HepG2 (cell line): ENCODE results near the gene THSD8. TPM values are rescaled to one million over a fixed set of nuclear protein-coding genes. Genes with fewer than 3 reads are reported as not detected.
A peak's percentile ranks its signal among the peaks of the same experiment; 100 is the strongest.

ENCODE experiments used
- ATAC-seq: fragments of 200-7000 bp; cut with Tn5 transposase; 3 replicates; pipeline ENCODE4 v1.9.1; 2020; ENCODE audit warnings: mild to moderate bottlenecking, moderate library complexity
- BruUV-seq: library from RNA; stranded (reverse); fragments of 400-500 nt; replicated peaks from 2 replicates; lab custom pipeline; 2021; lab: Mats Ljungman, UMichigan
- CTCF ChIA-PET: fragments of 300-600 bp; formaldehyde crosslinking; extraction: SDS; loops from one replicate; lab custom pipeline; 2021; ENCODE audit warnings: low total read pairs, inconsistent platforms, low intra/inter-chr PET ratio; lab: Yijun Ruan, JAX
- POLR2A ChIA-PET: fragments of 350-600 bp; sonication (Branson Sonifier 250); formaldehyde crosslinking; loops from one replicate; lab custom pipeline; 2020; ENCODE audit warnings: antibody characterized with exemption, inconsistent platforms; lab: Yijun Ruan, JAX
- DNase-seq: peaks from one replicate; pipeline ENCODE4 v3.0.0-alpha.2; 2015; ENCODE audit warnings: low spot score
- FAIRE-seq: peaks from 3 replicates; lab custom pipeline; 2011; peaks lifted over from hg19 to GRCh38; lab: Jason Lieb, UNC
- H2AFZ ChIP-seq: one replicate; pipeline ENCODE4 v1.6.1; 2011; ENCODE audit warnings: low read length, inconsistent platforms
- H3K27ac ChIP-seq: fragments of 300-600 bp; 3 replicates; pipeline ENCODE4 v1.8.0; 2011; ENCODE audit warnings: mixed run types, mild to moderate bottlenecking, mixed read lengths, low read length, inconsistent platforms; ENCODE audit not compliant: insufficient read depth; ENCODE audit errors: extremely low read length
- H3K27me3 ChIP-seq, 2 experiments: fragments of 200-600 bp in 1 of 2; 2 replicates in 1 of 2; 3 replicates in 1 of 2; pipeline versions ENCODE4 v1.6.0 to v1.8.0; 2011; ENCODE audit warnings: low read length in 2 of 2, mild to moderate bottlenecking in 2 of 2, moderate library complexity in 2 of 2, inconsistent platforms in 1 of 2; ENCODE audit not compliant: insufficient read depth in 2 of 2, control insufficient read depth in 1 of 2
- H3K36me3 ChIP-seq, 2 experiments: fragments of 200-600 bp in 1 of 2; replicated peaks in 1 of 2; 2 replicates in 1 of 2; 3 replicates in 1 of 2; pipeline versions ENCODE4 v1.5.1 to v1.8.0; 2011; ENCODE audit warnings: low read length in 2 of 2, inconsistent platforms in 1 of 2; ENCODE audit not compliant: insufficient read depth in 2 of 2, control insufficient read depth in 1 of 2
- H3K4me1 ChIP-seq: 2 replicates; pipeline ENCODE4 v1.5.1; 2012; ENCODE audit warnings: low read length, inconsistent platforms; ENCODE audit not compliant: insufficient read depth
- H3K4me2 ChIP-seq: 2 replicates; pipeline ENCODE4 v1.6.0; 2011; ENCODE audit warnings: low read depth, low read length, inconsistent platforms
- H3K4me3 ChIP-seq, 3 experiments: fragments of 200-600 bp in 1 of 3; sonication (generic), shearing (Covaris generic) in 1 of 3; replicated peaks in 1 of 3; 2 replicates each; pipeline ENCODE4 v1.5.1; 2011 to 2016; ENCODE audit warnings: low read length in 3 of 3, inconsistent platforms in 2 of 3, low read depth in 2 of 3, mild to moderate bottlenecking in 2 of 3, control low read depth in 1 of 3, mixed read lengths in 1 of 3; ENCODE audit not compliant: insufficient read depth in 1 of 3
- H3K79me2 ChIP-seq: one replicate; pipeline ENCODE4 v1.6.1; 2011; ENCODE audit warnings: low read length, inconsistent platforms; ENCODE audit not compliant: insufficient read depth
- H3K9ac ChIP-seq: 2 replicates; pipeline ENCODE4 v1.6.0; 2011; ENCODE audit warnings: mild to moderate bottlenecking, low read depth, low read length, inconsistent platforms; ENCODE audit not compliant: insufficient read depth
- H3K9me3 ChIP-seq: 2 replicates; pipeline ENCODE4 v1.5.1; 2012; ENCODE audit warnings: mild to moderate bottlenecking, low read length
- H4K20me1 ChIP-seq: 2 replicates; pipeline ENCODE4 v1.6.0; 2011; ENCODE audit warnings: inconsistent platforms, mild to moderate bottlenecking, low read length, moderate library complexity; ENCODE audit not compliant: insufficient read depth
- FOXA1 ChIP-seq, 2 experiments: fragments of 450-650 bp in 1 of 2; sonication (generic) in 1 of 2; formaldehyde crosslinking in 1 of 2; IDR thresholded peaks; 2 replicates each; pipeline versions ENCODE4 v1.4.0 to v1.6.1; 2016 to 2020; ENCODE audit warnings: missing genetic modification reagents in 1 of 2
- FOXK2 ChIP-seq: fragments of 450-650 bp; IDR thresholded peaks from 2 replicates; pipeline ENCODE4 v1.6.1; 2016
- IKZF1 ChIP-seq: fragments of 450-650 bp; IDR thresholded peaks from 2 replicates; pipeline ENCODE4 v1.7.1; 2016
- MEIS2 ChIP-seq: sonication (generic); formaldehyde crosslinking; IDR thresholded peaks from 2 replicates; pipeline ENCODE4 v1.9.0; 2021; ENCODE audit warnings: mild to moderate bottlenecking, missing genetic modification reagents
- RARA ChIP-seq: IDR thresholded peaks from 2 replicates; pipeline ENCODE4 v1.6.1; 2016; ENCODE audit warnings: missing genetic modification reagents, missing compliant biosample characterization
- SIN3B ChIP-seq: fragments of 150-350 bp; IDR thresholded peaks from 2 replicates; pipeline ENCODE4 v1.6.1; 2014; ENCODE audit warnings: low read length
- TBP ChIP-seq: sonication (generic); formaldehyde crosslinking; IDR thresholded peaks from 2 replicates; pipeline ENCODE4 v1.5.0; 2020; ENCODE audit warnings: missing genetic modification reagents
- ZMYM3 ChIP-seq: sonication (generic); formaldehyde crosslinking; IDR thresholded peaks from 2 replicates; pipeline ENCODE4 v1.5.1; 2020; ENCODE audit warnings: mild to moderate bottlenecking, missing genetic modification reagents
- ZNF124 ChIP-seq: sonication (generic); formaldehyde crosslinking; IDR thresholded peaks from 2 replicates; pipeline ENCODE4 v1.4.0; 2020; ENCODE audit warnings: missing genetic modification reagents
- ZNF296 ChIP-seq: sonication (generic); formaldehyde crosslinking; conservative IDR thresholded peaks from 2 replicates; pipeline ENCODE4 v1.5.0; 2020; ENCODE audit warnings: mild to moderate bottlenecking, missing genetic modification reagents
- ZNF33B ChIP-seq: sonication (generic); formaldehyde crosslinking; IDR thresholded peaks from 2 replicates; pipeline ENCODE4 v1.5.1; 2020; ENCODE audit warnings: mild to moderate bottlenecking, missing genetic modification reagents
- ZNF343 ChIP-seq: sonication (generic); formaldehyde crosslinking; IDR thresholded peaks from 2 replicates; pipeline ENCODE4 v1.4.0; 2020; ENCODE audit warnings: mild to moderate bottlenecking, missing genetic modification reagents
- ZNF609 ChIP-seq: sonication (generic); formaldehyde crosslinking; IDR thresholded peaks from 2 replicates; pipeline ENCODE4 v1.4.0; 2020; ENCODE audit warnings: mild to moderate bottlenecking, missing genetic modification reagents, borderline replicate concordance
- ZNF720 ChIP-seq: sonication (generic); formaldehyde crosslinking; IDR thresholded peaks from 2 replicates; pipeline ENCODE4 v1.4.0; 2020; ENCODE audit warnings: missing genetic modification reagents
- ZNF841 ChIP-seq: sonication (generic); formaldehyde crosslinking; IDR thresholded peaks from 2 replicates; pipeline ENCODE4 v1.8.1; 2023; ENCODE audit warnings: missing genetic modification reagents, borderline replicate concordance
- ZNF883 ChIP-seq: sonication (generic); formaldehyde crosslinking; IDR thresholded peaks from 2 replicates; pipeline ENCODE4 v1.5.1; 2020; ENCODE audit warnings: mild to moderate bottlenecking, missing genetic modification reagents; ENCODE audit errors: not compliant biosample characterization
- ZSCAN30 ChIP-seq: sonication (generic); formaldehyde crosslinking; IDR thresholded peaks from 2 replicates; pipeline ENCODE4 v1.5.0; 2020; ENCODE audit warnings: mild to moderate bottlenecking, missing genetic modification reagents
- WGBS: methylation state at CpG from one replicate; pipeline ENCODE4 v1.1.6; 2017; ENCODE audit warnings: low lambda C conversion rate; 5-methylcytosine and 5-hydroxymethylcytosine counted together
- in situ Hi-C: cut with HindIII; loops from 2 replicates; pipeline ENCODE4 v1.10.0; 2017; ENCODE audit warnings: low pct_unique_long_range_greater_than_20kb; ENCODE audit not compliant: extremely low pct_ligation_motif_present
- intact Hi-C: fragments of 100-400 bp; cut with micrococcal nuclease; formaldehyde crosslinking; loops from one replicate; pipeline ENCODE4 v1.10.0; 2022; ENCODE audit not compliant: unreplicated experiment
- polyA plus RNA-seq, 8 experiments: library from polyadenylated mRNA; depleted of rRNA in 3 of 8; stranded (reverse) in 7 of 8; unstranded in 1 of 8; fragments of >200 nt; fragmentation: Illumina TruSeq in 4 of 8; extraction: Trizol in 4 of 8; gene quantifications; 2 replicates each; pipeline versions ENCODE4 v1.2.1 to v1.2.3, GENCODE V29; 2011 to 2016; ENCODE audit warnings: low read depth in 4 of 8, missing spikeins in 1 of 8, mixed read lengths in 1 of 8; ENCODE audit not compliant: insufficient read depth in 1 of 8
- total RNA-seq, 5 experiments: library from RNA; depleted of rRNA; stranded (reverse); fragments of >200 nt; fragmentation: Illumina TruSeq; extraction: Trizol; gene quantifications; 2 replicates each; pipeline ENCODE4 v1.2.3, GENCODE V29; 2016; ENCODE audit warnings: low read depth in 1 of 5
- TF ChIP-seq, protein P1 (sequence below): sonication (generic); formaldehyde crosslinking; IDR thresholded peaks from 2 replicates; pipeline ENCODE4 v1.5.0; 2020; ENCODE audit warnings: mild to moderate bottlenecking, missing genetic modification reagents, borderline replicate concordance

The THSD8 gene
- total and polyA plus RNA-seq, 2 of the 13 experiments (the other 11 are each of a cell fraction or from before 2014, with no cell fraction given): 4.8 to 14.9 TPM

- no peak for TF ChIP-seq ZNF883 (CRISPR knock-in tag)
- TF ChIP-seq ZMYM3 (CRISPR knock-in tag): peak; percentile 51; the same call in 1 of the 2 replicates
- TF ChIP-seq IKZF1: no peak
- TF ChIP-seq ZNF124 (CRISPR knock-in tag): no peak
- TF ChIP-seq ZNF33B (CRISPR knock-in tag): no peak
- TF ChIP-seq TBP: no peak
- no peak for TF ChIP-seq MEIS2
- no peak for TF ChIP-seq ZNF343
- no peak for TF ChIP-seq FOXA1 (IDR thresholded peaks at IDR 0.05)
- no peak for TF ChIP-seq FOXA1 (CRISPR knock-in tag; IDR thresholded peaks at IDR 0.05)
- TF ChIP-seq ZNF296 (CRISPR knock-in tag): no peak
- TF ChIP-seq RARA (CRISPR knock-in tag): no peak
Observed at GRCh38 chr19:12786952-12787351, 14.9 kb upstream of the THSD8 start (continued).

- no peak for DNase-seq
- WGBS: 46% methylated on average over 10 of the region's 10 CpGs
- no peak for FAIRE-seq
- H3K4me3 ChIP-seq: no peak overlapping the region
- no peak overlapping the region for H3K27ac ChIP-seq
- no peak overlapping the region for H2AFZ ChIP-seq
- BruUV-seq: no TSS peak
- H3K4me2 ChIP-seq: no peak overlapping the region
- intact Hi-C loops: no loop called here
- H3K9ac ChIP-seq: no peak overlapping the region
- POLR2A ChIA-PET: interaction anchor here (1.4 to 1.5 kb wide), 2 partner anchors 9 to 13 kb away, joined by 3 to 5 read pairs; no protein-coding TSS in a partner anchor
- H3K27me3 ChIP-seq: no peaks in the 10 kb centered on the region; a peak in 2 of 5 replicates
- peaks cover 4% of the 10 kb centered on the region for H3K79me2 ChIP-seq
- H3K36me3 ChIP-seq: no peaks in the 10 kb centered on the region
- no peaks in the 10 kb centered on the region for H4K20me1 ChIP-seq
- H3K4me1 ChIP-seq: peaks cover 77% of the 10 kb centered on the region
- H3K9me3 ChIP-seq: no peaks in the 10 kb centered on the region
- CTCF ChIA-PET: no interaction called here
- in situ Hi-C loops: no loop called here
- ATAC-seq: no peak
- TF ChIP-seq ZNF609 (CRISPR knock-in tag): no peak
- TF ChIP-seq, protein P1, sequence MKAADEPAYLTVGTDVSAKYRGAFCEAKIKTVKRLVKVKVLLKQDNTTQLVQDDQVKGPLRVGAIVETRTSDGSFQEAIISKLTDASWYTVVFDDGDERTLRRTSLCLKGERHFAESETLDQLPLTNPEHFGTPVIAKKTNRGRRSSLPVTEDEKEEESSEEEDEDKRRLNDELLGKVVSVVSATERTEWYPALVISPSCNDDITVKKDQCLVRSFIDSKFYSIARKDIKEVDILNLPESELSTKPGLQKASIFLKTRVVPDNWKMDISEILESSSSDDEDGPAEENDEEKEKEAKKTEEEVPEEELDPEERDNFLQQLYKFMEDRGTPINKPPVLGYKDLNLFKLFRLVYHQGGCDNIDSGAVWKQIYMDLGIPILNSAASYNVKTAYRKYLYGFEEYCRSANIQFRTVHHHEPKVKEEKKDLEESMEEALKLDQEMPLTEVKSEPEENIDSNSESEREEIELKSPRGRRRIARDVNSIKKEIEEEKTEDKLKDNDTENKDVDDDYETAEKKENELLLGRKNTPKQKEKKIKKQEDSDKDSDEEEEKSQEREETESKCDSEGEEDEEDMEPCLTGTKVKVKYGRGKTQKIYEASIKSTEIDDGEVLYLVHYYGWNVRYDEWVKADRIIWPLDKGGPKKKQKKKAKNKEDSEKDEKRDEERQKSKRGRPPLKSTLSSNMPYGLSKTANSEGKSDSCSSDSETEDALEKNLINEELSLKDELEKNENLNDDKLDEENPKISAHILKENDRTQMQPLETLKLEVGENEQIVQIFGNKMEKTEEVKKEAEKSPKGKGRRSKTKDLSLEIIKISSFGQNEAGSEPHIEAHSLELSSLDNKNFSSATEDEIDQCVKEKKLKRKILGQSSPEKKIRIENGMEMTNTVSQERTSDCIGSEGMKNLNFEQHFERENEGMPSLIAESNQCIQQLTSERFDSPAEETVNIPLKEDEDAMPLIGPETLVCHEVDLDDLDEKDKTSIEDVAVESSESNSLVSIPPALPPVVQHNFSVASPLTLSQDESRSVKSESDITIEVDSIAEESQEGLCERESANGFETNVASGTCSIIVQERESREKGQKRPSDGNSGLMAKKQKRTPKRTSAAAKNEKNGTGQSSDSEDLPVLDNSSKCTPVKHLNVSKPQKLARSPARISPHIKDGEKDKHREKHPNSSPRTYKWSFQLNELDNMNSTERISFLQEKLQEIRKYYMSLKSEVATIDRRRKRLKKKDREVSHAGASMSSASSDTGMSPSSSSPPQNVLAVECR (CRISPR knock-in tag): no peak
- no peak for TF ChIP-seq SIN3B
- no peak for TF ChIP-seq FOXK2
- no peak for TF ChIP-seq ZSCAN30 (CRISPR knock-in tag)
- no peak for TF ChIP-seq ZNF841 (CRISPR knock-in tag)
- no peak for TF ChIP-seq ZNF720 (CRISPR knock-in tag)
Observed at GRCh38 chr19:12787458-12787857, 14.4 kb upstream of the THSD8 start.
